Cardiac muscle cell (in vitro differentiated cells and primary cell): ENCODE data around the gene MED31. TPM values are rescaled to one million over a fixed set of nuclear protein-coding genes. Genes with fewer than 3 reads are reported as not detected.

Source experiments
- DNase-seq, 2 donors: peaks; one replicate each; pipeline versions ENCODE4 v3.0.0 to v3.0.0-alpha.2; 2010 to 2017; ENCODE audit warnings: low read depth in 1 of 2, low spot score in 1 of 2
- H3K27ac ChIP-seq: fragments of 200-600 bp; sonication (generic); 2 replicates; pipeline ENCODE4 v1.5.1; 2016
- H3K27me3 ChIP-seq: fragments of 200-600 bp; sonication (generic); 2 replicates; pipeline ENCODE4 v1.6.0; 2016; ENCODE audit warnings: control low read depth
- H3K36me3 ChIP-seq: fragments of 200-600 bp; sonication (generic); 2 replicates; pipeline ENCODE4 v1.5.1; 2016; ENCODE audit warnings: control low read depth
- H3K4me1 ChIP-seq: fragments of 200-600 bp; sonication (generic); 2 replicates; pipeline ENCODE4 v1.8.1; 2017; ENCODE audit warnings: low read depth, mild to moderate bottlenecking, mixed run types
- H3K4me3 ChIP-seq: fragments of 200-600 bp; sonication (generic); 2 replicates; pipeline ENCODE4 v1.5.1; 2016; ENCODE audit warnings: mild to moderate bottlenecking
- H3K9me3 ChIP-seq: fragments of 200-600 bp; sonication (generic); 2 replicates; pipeline ENCODE4 v1.5.1; 2017; ENCODE audit warnings: low read depth, mild to moderate bottlenecking, control low read depth
- CTCF ChIP-seq: IDR thresholded peaks from 2 replicates; pipeline ENCODE4 v1.5.1; 2012; ENCODE audit warnings: low read depth, mild to moderate bottlenecking, low read length
- polyA plus RNA-seq: library from polyadenylated mRNA; unstranded; fragments of >200 nt; fragmentation: Nextera tagmentation; extraction: Ambion mirVana; gene quantifications from 2 replicates; pipeline ENCODE4 v1.2.1, GENCODE V29; 2016
- total RNA-seq: library from RNA; depleted of rRNA; stranded (reverse); fragments of >200 nt; gene quantifications from 2 replicates; pipeline ENCODE4 v1.2.3, GENCODE V29; 2016

MED31 gene
- total RNA-seq, result 7.1 and 15.7 TPM in 2 replicates
- polyA plus RNA-seq, result 44.1 and 72.6 TPM in 2 replicates

- Histone ChIP-seq H3K9me3 (no peaks in the 10 kb centered on the region), H3K4me1 (peaks cover 31% of the 10 kb centered on the region), H3K4me3 (peak within 1 kb of the TSS; percentile 80), H3K36me3 (no peaks in the 10 kb centered on the region), H3K27ac (peak within 1 kb of the TSS; percentile 92), H3K27me3 (peaks cover 34% of the 10 kb centered on the region)
- no peak for TF ChIP-seq CTCF
- DNase-seq, result peak; percentile 95 to 96
These were observed at the start of gene MED31, which contains the start of gene C17orf100 for GRCh38 chr17:6651354-6651918. Gene MED31 (minus strand): TSS chr17:6651605. CDS start chr17:6651528, 77 bp downstream. Gene C17orf100 (plus strand): TSS chr17:6651762. CDS start chr17:6651914, 152 bp downstream.

- Histone ChIP-seq H3K27me3 (no peaks in the 10 kb centered on the region), H3K36me3 (no peaks in the 10 kb centered on the region), H3K4me1 (no peaks in the 10 kb centered on the region), H3K4me3 (no peak overlapping the region), H3K27ac (no peak overlapping the region), H3K9me3 (no peaks in the 10 kb centered on the region)
- DNase-seq, result no peak
- TF ChIP-seq CTCF, result no peak
These were observed 49.5 kb upstream of the MED31 start for GRCh38 chr17:6700948-6701307.

- no peak overlapping the region for H3K27ac ChIP-seq
- H3K4me3 ChIP-seq, result no peak overlapping the region
- no peak for DNase-seq
- H3K4me1 ChIP-seq, result no peaks in the 10 kb centered on the region
- H3K36me3 ChIP-seq, result no peaks in the 10 kb centered on the region
- H3K9me3 ChIP-seq, result no peaks in the 10 kb centered on the region
- H3K27me3 ChIP-seq, result no peaks in the 10 kb centered on the region
- TF ChIP-seq CTCF, result no peak
These were observed 48.9 kb upstream of the MED31 start for GRCh38 chr17:6699997-6700947.

GRCh38 chr17:6698004-6698403 is 46.6 kb upstream of the MED31 start:
- Histone ChIP-seq H3K9me3 (no peaks in the 10 kb centered on the region), H3K27me3 (peaks cover 2% of the 10 kb centered on the region), H3K27ac (no peak overlapping the region), H3K36me3 (no peaks in the 10 kb centered on the region), H3K4me1 (no peaks in the 10 kb centered on the region), H3K4me3 (no peak overlapping the region)
- no peak for TF ChIP-seq CTCF
- DNase-seq, result no peak

- no peak overlapping the region for H3K4me3 ChIP-seq
- H3K9me3 ChIP-seq, result no peaks in the 10 kb centered on the region
- no peak for DNase-seq
- no peak overlapping the region for H3K27ac ChIP-seq
- no peak for TF ChIP-seq CTCF
- peaks cover 8% of the 10 kb centered on the region for H3K27me3 ChIP-seq
- no peaks in the 10 kb centered on the region for H3K36me3 ChIP-seq
- H3K4me1 ChIP-seq, result no peaks in the 10 kb centered on the region
These were observed 45.5 kb upstream of the MED31 start for GRCh38 chr17:6696906-6697305.
